AG09309 (cell line): ENCODE measurements around the gene SPSB3.

Source experiments
- DNase-seq: peaks from one replicate; pipeline ENCODE4 v3.0.0-alpha.2; 2010; ENCODE audit warnings: low read depth
- H3K4me3 ChIP-seq: 2 replicates; pipeline ENCODE4 v1.5.1; 2011; ENCODE audit warnings: mild to moderate bottlenecking, low read depth, low read length, moderate library complexity; ENCODE audit not compliant: control insufficient read depth
- TF ChIP-seq, protein P1 (sequence below): IDR thresholded peaks from 2 replicates; pipeline ENCODE4 v1.5.1; 2011; ENCODE audit warnings: mild to moderate bottlenecking, low read depth, low read length, inconsistent platforms; ENCODE audit not compliant: insufficient read depth, control insufficient read depth; ENCODE audit errors: missing control alignments

The SPSB3 gene

DNA sequence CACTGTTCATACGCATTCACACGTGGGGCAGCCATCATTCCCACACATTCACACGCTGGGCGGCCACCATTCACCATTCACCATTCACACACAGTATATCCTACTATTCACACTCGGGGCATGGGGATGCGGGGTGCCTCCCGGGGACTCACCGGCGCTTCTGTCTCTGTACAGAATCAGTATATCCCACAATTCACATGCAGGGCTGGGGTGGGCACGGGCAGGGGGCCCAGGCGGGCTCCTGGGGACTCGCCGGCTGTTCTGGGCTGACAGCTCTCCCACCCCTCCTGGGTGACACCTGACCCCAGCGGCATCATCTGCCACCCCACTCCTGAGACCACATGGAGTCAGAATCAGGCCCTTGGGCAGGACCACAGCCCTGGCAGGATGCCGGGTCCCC is 20.6 kb downstream of the SPSB3 start:
- no peak overlapping the region for H3K4me3 ChIP-seq
- no peak for DNase-seq
- TF ChIP-seq, protein P1, sequence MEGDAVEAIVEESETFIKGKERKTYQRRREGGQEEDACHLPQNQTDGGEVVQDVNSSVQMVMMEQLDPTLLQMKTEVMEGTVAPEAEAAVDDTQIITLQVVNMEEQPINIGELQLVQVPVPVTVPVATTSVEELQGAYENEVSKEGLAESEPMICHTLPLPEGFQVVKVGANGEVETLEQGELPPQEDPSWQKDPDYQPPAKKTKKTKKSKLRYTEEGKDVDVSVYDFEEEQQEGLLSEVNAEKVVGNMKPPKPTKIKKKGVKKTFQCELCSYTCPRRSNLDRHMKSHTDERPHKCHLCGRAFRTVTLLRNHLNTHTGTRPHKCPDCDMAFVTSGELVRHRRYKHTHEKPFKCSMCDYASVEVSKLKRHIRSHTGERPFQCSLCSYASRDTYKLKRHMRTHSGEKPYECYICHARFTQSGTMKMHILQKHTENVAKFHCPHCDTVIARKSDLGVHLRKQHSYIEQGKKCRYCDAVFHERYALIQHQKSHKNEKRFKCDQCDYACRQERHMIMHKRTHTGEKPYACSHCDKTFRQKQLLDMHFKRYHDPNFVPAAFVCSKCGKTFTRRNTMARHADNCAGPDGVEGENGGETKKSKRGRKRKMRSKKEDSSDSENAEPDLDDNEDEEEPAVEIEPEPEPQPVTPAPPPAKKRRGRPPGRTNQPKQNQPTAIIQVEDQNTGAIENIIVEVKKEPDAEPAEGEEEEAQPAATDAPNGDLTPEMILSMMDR, result no peak

DNA sequence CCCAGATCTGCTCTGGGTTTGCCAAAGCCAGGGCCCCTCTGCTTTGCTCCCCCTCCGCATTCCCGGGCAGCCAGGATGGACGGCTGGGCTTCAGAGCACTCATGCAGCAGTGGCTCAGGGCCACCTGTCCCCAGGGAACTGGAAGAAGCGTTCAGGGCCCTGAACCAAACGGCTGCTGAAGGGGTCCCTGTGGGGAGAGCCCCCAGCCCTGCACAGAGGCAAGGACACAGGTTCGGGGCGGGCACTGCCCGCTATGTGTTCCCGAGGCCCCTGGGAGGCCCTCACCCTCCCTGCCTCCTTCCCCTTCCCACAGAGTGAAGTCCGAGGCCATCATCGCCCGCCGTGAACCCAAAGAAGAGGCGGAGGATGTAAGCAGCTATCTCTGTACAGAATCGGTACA is 21.5 kb downstream of the SPSB3 start:
- no peak for DNase-seq
- TF ChIP-seq, protein P1, result no peak
- H3K4me3 ChIP-seq, result no peak overlapping the region

DNA sequence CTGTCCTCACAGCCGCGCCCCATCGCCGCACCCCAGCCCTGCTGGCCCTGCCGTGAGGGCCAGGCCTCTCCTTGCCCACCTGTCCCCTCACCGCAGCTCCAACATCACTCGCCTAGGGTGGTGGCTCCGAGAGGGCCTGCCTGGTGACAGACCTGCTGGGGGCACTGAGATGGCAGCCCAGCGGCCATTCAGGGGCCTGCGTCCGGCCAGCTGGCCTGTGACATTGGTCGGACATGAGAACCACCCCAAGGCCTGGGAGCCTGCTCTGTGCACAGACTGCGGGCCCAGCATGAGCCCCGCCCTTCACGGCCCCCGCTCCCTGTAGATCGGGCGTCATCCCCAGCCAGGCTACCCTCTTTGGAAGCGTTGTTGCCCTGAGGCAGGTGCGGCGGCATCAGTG is 22.9 kb downstream of the SPSB3 start:
- TF ChIP-seq, protein P1, result no peak
- DNase-seq, result no peak

DNA sequence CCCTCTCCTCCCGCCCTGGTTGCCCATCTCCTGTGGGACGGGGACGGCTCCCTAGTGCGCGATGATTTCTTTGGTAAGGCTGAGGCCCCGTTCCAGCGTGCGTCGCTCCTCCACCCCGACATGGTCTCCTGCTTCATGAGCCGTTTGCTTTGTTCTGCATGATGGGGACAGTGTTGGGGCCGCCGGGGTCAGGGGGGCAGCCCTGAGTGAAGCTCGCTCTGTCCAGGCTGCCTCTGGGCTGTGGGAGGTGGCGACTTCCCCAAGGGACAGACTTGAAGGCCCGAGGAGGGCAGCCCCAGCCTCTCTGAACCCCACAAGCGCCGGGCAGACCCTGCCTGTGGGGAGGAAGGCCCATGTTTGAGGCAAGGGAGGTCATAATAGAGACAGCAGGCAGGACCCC is 23.4 kb downstream of the SPSB3 start:
- DNase-seq, result no peak
- H3K4me3 ChIP-seq, result no peak overlapping the region
- TF ChIP-seq, protein P1, result no peak

More for the DNA sequence above, 22.9 kb downstream of the SPSB3 start:
- H3K4me3 ChIP-seq, result no peak overlapping the region

DNA sequence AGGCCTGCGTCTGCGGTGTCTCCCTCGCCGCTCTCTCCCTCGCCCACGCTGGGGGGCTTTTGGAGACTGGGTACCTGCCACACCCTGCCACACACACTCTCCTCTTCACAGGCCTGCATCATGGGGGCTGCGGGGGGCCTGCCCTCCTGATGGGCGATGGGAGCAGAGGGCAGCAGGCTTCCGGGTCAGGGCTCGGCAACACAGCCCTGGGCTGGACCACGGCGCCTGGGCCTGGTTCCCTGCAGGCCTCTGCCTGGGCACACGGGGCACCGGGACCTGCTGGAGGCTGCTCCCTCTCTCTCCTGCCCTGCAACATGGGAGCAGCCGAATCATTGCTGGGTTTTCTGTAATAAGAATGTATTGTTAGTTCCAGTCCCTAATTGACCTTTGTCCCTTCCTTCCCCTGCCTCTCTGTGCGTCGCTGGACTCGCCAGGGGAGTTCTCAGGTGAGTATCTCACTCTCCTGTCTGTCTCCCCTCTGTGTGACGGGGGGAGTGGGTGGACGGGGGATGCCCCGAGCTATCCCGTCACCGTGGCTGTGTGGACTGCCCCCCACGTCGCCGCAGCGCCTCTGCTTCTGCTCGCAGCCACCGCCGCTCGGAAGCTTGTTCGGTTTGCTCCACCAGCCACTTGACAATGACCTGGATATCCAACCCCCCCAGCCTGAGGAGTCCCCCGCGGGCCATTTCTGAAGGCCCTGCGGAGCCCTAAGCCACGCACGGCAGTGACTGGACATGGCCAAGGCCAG is 24.5 kb downstream of the SPSB3 start:
- no peak overlapping the region for H3K4me3 ChIP-seq
- TF ChIP-seq, protein P1, result no peak
- no peak for DNase-seq

DNA sequence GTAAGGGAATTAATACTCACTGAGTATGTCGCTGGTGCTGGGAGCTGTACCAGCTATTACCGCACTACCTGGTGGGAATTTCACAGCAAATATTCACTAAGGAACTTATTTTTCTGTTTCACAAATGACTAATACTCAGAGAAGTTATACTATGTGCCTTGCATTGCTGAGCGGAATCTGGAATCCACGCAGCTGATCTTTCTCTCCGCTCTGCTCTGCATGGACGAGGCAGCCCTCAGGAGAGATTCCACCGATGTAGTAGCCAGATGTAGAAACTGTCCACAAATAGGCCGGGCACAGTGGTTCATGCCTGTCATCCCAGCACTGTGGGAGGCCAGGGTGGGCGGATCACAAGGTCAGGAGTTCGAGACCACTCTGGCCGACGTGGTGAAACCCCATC is 28.2 kb downstream of the SPSB3 start:
- no peak overlapping the region for H3K4me3 ChIP-seq
- no peak for DNase-seq
- TF ChIP-seq, protein P1, result no peak

DNA sequence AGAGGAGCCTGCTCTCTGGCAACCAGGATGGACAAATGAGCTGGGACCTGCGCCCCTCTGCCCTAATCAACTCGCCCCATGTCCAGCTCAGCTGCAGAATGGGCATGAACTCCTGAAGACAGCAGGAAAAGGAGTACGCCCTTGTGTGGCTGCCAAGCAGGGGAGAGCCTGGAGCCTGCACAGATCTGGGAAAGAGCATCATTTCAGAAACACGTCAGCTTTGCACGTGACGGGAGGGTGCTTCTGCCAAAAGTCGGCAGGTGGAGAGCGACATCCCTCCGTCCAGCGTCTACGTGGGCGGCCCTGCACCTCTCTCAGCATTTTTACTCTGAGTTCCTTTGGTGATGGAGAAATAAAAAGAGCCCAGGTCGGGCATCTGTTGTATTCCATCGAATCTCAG is 29.5 kb downstream of the SPSB3 start:
- DNase-seq, result no peak
- H3K4me3 ChIP-seq, result no peak overlapping the region
- TF ChIP-seq, protein P1, result no peak
